Stimulated activated CD4-positive, alpha-beta T cell treated with anti-CD3 and anti-CD28 coated beads, Interleukin-2, amount 100 ng/mL, for 24 hours (primary cell): ENCODE results near the gene PSG4.
A peak's percentile ranks its signal among the peaks of the same experiment; 100 is the strongest.
"Not testable (repeated sequence)": the region's sequence is repeated elsewhere in the genome, so short reads cannot be mapped to it uniquely, and the experiment has no call there.

Experiments
- DNase-seq, 2 donors: peaks; one replicate each; pipeline ENCODE4 v3.0.0-alpha.2; 2020

PSG4 gene

DNA sequence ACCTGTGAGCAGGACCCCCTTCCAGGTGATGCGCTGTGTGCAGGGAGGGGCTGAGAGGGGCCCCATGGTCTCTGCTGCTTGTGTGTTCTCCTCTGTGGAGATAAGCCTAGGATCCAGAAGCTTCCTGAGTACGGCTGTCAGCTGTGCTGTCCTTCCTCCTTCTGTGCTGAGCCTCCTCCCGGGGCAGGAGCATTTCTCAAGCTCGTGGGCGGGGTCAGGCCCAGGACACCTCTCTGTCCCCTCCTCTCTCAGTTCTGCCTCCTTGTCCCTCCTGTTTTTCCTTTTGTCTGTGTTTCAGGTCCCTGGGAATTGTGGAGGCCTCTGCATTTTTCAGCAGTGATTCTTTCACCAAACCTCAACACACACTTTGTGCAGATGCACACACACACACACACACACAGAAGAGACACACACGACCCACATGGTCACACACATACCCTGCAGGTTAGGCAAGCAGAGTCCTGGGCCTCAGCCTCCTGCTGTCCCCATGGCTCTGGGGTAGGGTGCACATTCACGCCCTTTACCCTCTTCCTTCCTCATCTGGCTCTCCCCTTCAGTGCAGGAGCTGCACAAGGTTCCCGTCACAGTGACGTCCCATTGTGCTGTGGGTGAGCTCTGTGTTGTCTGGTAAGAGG is at the start of gene PSG4:
PSG4 (minus strand) TSS at position 168 of the 635 bp plus-strand sequence; CDS start at position 66, 102 bp downstream.
- DNase-seq, result not testable (repeated sequence)

DNA sequence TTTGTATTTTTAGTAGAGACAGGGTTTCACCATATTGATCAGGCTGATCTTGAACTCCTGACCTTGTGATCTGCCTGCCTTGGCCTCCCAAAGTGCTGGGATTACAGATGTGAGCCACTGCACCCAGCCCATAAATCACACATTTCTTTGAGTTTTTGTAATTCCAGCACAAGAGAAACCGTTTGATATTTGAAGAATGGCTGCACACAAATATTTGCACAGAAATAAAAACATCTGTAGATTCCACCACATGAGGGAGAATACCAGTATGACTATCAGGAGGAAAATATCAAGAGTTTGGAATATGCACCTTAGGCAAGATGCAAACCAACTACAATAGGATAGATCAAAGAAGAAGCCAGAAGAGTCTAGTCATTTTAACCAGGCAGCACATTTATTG is 46.0 kb upstream of the PSG4 start:
- not testable (repeated sequence) for DNase-seq

DNA sequence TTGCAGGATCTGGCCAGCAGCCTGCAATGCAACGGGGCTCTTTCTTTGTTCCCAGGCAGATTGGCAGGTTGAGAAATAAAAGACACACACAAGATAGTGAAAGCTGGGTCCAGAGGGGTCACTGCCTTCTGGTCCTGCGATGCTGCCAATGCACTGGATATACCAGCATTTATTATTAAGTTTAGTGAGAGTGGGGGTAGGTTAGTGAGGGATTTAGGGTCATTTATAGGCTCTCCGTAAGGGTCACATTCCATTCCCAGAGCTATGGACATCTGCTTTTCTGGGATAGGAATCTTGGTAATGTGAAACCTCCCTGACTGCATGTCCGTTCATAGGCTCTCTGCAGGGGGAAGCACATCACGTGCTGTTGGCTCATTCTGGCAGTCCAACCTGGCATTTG is 44.9 kb upstream of the PSG4 start:
- not testable (repeated sequence) for DNase-seq

DNA sequence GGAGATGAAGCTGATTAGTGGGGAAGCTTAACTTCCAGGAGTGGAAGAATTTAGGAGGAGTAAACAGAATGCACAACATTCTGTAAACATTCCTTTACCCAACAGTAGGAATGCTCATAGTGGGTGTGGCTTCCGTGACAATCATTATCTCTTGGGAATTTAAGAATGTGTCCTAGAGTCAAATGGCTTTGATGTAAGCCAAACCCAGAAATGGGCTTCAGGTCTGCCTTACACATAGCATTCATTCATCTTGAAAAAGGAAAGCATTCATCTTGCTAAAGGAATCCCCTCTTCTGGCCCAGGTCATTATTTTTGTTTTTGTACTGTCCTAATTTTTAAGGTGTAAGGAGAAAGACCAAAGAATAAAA is 43.2 kb upstream of the PSG4 start:
- DNase-seq, result not testable (repeated sequence)

DNA sequence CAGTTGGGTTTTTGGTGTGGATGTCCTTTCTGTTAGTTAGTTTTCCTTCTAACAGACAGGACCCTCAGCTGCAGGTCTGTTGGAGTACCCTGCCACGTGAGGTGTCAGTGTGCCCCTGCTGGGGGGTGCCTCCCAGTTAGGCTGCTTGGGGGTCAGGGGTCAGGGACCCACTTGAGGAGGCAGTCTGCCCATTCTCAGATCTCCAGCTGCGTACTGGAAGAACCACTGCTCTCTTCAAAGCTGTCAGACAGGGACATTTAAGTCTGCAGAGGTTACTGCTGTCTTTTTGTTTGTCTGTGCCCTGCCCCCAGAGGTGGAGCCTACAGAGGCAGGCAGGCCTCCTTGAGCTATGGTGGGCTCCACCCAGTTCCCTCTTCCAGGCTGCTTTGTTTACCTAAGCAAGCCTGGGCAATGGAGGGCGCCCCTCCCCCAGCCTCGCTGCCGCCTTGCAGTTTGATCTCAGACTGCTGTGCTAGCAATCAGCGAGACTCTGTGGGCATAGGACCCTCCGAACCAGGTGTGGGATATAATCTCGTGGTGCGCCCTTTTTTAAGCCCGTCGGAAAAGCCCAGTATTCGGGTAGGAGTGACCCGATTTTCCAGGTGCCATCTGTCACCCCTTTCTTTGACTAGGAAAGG is 41.9 kb upstream of the PSG4 start:
- not testable (repeated sequence) for DNase-seq

DNA sequence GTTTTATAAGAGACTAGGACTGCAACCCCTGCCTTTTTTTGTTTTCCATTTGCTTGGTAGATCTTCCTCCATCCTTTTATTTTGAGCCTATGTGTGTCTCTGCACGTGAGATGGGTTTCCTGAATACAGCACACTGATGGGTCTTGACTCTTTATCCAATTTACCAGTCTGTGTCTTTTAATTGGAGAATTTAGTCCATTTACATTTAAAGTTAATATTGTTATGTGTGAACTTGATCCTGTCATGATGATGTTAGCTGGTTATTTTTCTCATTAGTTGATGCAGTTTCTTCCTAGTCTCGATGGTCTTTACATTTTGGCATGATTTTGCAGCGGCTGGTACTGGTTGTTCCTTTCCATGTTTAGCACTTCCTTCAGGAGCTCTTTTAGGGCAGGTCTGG is 40.4 kb upstream of the PSG4 start:
- not testable (repeated sequence) for DNase-seq

DNA sequence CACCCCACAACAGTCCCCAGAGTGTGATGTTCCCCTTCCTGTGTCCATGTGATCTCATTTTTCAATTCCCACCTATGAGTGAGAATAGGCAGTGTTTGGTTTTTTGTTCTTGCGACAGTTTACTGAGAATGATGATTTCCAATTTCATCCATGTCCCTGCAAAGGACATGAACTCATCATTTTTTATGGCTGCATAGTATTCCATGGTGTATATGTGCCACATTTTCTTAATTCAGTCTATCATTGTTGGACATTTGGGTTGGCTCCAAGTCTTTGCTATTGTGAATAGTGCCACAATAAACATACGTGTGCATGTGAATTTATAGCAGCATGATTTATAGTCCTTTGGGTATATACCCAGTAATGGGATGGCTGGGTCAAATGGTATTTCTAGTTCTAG is 36.8 kb upstream of the PSG4 start:
- DNase-seq, result not testable (repeated sequence)

DNA sequence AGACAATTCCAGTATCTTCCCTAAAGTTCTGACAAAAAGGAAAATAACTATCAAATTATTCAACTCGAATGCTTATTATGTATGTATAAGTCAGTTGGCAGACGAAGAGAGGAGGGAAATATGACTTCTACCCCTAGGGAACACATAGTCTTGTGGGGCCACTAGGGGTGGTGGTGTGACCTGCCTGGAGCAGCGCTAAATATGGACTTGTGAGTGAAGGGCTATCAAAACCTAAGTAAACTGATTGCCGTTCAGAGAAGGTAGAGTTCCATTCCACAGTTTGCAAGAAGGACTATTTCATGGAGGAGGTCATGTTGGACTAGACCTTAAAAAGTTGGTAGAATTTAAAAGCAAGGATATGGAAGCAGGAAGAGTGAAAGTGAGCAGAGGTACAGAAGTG is 32.8 kb upstream of the PSG4 start:
- not testable (repeated sequence) for DNase-seq

DNA sequence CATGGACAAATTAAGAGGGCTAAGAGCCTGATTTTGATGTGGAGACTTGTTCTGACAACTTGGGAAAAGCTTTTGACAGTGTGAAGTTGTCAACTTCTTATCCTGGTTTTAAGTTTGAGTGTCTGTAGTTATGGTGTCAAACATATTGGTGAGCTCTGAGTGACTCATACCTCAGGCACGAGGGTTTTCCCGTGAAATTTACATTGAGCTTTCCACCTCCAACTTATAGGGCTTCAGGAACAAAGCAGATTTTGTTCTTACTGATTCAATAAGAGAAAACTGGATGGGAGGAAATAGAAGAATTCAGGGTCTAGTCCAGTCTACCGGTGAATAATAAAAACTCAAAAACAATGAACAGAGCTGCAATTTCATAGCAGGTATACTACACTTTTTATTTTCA is 30.2 kb upstream of the PSG4 start:
- DNase-seq, result not testable (repeated sequence)

DNA sequence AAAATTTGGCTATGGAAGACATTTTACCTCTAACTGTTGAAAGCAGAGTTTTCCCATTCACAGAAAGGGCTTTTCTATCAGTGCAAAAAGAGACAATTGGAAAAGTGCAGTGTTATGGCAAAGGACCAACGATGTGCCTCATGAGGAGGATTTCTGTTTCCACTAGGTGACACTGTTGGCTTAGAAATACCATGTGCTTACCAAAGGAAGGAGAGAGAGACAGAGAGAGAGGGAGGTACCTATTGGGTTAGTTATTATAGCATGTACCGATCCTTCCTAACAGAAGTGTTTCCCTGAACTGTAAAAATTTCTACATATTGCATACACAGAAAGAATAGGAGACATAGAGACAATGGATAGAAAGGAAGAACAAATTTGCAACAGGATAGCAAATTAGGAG is 23.9 kb upstream of the PSG4 start:
- DNase-seq, result no peak

DNA sequence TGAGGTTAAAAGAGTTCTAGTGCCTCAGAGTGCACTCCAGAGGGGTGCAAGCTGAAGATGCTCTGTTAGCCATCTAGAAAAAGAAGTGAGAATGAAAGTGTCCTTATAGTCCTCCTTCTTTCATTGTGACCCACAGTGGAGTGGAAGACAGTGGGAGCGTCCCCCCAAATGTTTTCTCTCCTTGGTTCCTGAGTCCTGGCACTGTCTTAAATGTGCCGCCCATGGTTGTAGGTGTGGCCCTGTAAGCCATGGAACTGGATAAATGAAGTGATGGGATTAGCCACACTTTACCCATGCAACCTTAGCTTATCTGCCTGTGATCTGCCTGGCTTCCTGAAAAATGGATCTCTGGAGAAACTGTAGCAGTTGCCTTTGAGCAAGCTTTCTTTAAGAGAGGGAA is 23.3 kb upstream of the PSG4 start:
- DNase-seq, result not testable (repeated sequence)

DNA sequence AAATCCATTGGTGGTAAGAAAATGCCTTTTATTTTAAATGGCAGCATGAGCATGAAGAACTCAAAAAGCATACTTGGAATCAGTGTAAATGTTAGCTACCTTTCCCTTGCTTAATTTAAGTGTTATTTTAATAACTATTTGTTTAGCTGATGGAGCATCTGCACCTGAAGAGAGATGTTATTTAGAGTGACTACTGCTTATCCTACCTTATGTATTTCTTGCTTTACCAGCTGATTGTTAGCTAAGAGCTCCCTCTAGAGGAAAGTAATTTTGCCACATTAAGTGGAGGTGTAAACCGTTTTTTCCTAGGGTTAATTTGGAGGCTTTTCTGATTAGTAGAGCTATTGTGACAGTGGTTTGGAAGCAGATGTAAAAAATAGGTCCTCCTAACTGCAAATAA is 21.5 kb upstream of the PSG4 start:
- not testable (repeated sequence) for DNase-seq

DNA sequence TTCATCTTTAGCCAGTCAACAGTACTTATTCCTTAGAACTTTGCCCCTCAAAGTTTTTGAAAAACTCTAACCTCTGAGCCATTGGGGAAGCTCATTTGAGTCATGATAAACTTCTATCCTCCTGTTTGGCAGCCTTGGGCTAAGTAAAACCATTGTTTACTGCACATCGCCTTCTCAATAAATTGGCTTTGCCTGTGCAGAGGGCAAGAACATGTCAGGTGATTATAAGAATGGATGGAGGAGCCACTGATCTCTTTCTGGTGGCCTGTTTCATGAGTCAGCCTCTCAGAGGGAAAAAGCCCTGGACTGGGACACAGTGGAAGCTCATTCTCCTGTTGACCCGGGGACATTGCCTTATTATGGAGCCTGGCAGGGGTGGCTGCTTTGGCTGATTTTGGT is 19.4 kb upstream of the PSG4 start:
- DNase-seq, result no peak

DNA sequence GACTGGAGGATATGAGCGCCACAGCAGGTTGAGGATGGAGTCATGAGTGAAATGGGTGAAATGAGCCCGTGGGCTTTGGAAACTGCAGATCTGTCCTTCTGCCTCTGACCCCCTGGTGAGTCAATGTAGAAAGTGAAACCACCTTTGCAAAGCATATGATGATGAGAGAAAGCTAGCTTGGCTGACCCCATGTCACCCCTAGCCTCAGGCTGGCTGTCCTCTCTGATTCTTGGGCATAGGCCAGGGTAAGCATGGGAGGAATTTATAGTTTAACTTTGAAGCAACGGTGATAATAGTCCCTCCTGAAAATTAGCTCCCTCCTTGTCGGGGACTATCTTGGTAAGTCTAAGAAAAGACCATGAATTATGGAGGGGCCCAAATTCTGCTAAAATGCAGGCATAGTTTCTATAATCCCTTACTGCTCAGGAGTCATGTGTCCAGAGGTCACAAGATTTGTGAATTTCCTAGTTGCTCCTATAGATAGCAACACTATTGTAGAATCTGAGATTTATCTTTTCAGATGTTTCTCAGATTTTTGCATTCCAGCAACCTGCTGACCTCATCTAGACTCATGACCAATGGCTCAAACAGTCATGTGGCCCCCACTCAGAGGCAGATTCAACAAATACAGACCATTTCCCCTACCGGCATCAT is 18.9 kb upstream of the PSG4 start:
- not testable (repeated sequence) for DNase-seq

DNA sequence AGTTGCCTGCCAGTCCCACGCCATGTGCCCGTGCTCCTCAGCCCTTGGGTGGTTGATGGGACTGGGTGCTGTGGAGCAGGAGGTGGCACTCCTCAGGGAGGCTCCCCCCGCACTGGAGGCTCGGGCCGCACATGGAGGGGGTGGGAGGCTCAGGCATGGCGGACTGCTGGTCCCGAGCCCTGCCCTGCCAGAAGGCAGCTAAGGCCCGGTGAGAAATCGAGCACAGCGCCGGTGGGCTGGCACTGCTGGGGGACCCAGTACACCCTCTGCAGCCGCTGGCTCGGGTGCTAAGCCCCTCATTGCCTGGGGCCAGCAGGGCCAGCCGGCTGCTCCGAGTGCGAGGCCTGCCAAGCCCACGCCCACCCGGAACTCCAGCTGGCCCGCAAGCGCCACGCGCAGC is 16.5 kb upstream of the PSG4 start:
- DNase-seq, result not testable (repeated sequence)

DNA sequence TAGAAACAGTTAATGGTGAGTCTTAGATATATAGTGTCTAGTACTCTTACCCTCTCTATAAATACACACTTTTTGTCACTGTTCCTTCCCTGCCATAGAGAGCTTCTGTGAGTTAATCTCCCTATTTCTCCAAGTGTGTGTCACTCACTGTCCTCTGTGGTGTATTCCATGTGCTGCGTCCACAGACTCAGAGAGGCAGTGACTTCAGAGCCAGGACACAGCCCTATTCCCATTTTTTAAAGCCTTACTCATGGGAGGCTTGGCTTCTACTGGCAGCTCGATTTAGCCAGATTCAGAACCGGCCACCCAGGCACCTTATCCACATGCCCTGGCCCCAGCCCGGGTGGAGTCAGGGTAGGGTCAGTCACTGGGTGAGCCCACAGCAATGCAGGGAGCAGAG is 13.7 kb upstream of the PSG4 start:
- DNase-seq, result not testable (repeated sequence)

DNA sequence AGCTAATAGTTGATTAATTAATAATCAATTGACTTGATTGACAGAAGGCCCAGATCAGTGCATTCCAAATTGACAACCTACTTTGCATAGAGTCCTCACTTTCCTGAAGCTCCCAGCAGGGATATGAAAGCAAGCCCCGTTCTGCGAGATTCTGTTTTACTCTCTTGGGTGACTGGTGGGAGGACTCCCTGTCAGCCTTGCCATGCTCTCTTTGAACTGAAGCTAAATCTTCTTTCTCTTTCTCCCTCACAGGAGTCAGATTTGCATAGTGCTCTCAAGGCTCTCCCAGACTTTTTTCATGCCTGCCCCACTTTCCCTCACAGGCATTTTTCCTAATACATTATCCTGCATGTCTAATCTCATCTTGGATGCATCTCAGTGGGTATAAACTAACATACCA is 10.4 kb upstream of the PSG4 start:
- DNase-seq, result not testable (repeated sequence)

DNA sequence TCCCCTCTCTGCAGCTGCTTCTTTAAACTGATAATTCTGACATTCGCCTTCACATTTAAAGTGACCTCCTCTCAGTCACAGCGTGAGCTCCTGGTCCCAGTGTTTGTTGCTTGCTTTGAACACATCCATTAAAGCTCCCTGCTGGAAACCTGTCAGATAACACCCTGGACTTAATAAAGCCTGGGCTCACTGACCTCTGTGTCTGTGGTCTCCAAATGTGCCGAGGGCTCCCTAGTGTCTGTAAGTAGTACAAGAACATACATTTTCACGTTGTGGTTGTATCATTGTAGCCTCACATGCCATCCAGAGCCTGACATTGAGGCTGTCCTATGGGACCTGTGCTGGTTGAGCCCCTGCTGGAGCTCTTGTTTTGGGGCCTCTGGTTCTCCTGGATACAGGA is 2.6 kb upstream of the PSG4 start:
- DNase-seq, result no peak

DNA sequence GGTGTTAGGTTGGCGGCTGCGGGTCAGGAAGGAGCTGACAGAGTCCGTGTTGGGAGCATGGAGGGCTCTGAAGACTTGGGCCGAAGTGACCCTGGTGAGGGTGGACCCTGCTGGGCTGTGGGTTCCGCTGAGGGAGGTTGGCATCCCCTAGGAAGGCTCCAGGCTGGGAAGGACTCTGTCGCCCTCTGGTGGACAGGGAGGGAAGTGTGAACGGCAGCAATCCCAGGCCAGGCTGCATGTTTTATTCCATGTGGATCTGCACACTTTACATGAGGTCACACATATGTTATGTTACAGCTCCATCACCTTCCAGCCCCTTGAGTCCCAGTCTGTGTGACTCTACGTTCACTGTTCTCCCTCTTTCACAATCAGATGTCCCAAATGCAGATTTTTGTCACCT is 1.7 kb upstream of the PSG4 start:
- DNase-seq, result peak in 1 of 2 donors; percentile 46

DNA sequence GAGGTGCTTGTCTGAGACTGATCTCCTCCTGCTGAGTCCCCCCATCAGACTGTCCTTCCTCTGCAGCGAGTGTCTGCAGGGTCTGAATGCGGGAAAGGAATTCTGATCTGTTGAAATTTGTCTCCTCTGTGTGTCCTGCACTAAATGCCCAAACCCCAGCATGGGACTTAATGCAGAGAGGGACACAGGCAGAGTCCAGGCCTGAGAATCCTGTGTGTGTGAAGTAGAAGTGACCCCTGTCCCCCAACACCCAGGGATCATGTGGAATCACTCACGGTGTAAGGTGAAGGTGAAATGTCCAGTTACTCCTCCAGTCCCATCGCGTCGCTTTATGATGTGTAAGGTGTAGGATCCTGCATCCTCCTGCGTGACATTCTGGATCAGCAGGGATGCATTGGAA is 1.8 kb downstream of the PSG4 start:
- DNase-seq, result not testable (repeated sequence)

DNA sequence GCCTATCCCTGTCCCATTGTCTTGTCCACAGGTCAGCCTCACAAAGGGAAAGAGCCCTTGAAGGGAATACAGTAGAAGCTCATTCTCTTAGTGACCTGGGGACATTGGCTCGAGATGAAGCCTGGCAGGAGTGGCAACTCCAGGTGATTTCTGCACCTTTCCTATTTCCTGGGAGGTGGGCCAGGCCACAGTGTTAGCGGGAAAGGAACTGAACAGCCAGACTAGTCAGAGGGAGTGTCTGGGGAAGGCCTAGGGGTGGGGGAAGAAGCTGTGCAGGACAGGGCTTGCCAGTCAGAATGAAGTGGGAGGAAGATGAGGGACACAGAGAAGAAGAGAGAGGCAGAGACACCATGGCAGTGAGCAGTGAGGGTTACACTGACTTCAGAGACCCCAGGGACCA is 3.5 kb downstream of the PSG4 start:
- not testable (repeated sequence) for DNase-seq

DNA sequence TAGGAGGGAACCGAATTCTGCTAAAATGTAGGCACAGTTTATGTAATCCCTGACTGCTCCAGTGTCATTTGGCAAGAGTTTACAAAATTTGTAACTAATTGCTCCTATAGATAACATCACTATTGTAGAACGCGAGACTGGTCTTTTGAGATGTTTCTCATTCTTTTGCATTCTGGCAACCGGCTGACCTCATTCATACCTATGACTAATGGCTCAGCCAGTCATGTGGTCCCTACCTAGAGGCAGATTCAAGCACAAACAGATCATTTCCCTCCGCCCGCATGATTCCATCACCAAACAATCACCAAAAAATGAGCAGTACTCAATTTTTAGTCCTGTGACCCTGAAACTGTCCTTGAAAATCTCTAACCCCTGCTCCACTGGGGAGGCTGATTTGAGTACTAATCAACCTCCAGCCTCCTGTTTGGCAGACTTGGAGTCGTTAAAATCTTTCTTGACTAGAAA is 4.1 kb downstream of the PSG4 start:
- DNase-seq, result not testable (repeated sequence)

DNA sequence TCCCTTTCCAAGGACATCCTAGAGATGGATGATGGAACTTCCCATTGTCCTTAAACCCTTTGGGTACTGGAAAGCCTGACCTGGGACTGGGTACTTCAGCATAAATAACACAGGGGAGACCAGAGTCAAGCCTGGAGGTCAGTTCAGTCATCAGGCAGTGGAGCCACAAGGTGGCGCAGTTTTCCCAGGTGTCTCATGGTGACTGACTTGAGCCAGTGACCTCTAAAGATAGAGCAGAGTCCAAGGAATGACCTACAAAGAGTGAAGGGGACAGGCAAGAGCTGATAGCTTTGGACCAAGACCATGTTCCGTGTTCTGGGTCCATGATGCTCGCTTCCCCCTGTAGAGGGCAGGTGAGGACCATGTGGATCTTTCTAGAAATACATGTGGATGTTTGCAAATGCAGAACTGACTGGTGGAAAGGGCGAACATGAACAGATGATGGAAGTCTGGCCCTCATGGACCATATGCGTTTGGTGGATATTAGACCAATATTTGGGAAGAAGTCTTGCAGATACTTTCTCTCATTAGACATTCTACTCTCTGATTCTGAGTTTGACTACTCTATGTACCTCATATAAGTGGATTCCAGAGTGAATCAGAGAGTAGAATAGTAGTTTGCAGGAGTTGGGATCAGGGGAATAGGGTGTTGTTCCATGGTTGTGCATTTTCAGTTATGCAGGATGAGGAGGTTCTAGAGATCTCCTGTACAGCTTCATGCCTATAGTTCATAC is 6.6 kb downstream of the PSG4 start:
- DNase-seq, result not testable (repeated sequence)
